Activated CD4-positive, alpha-beta T cell treated with anti-CD3 and anti-CD28 coated beads, Interleukin-10, Interleukin-2, amounts not matched to agents 100 ng/mL and 50 ng/mL, durations not matched to agents 16 hours and 8 hours (primary cell): Measurements from ENCODE around the gene TRABD2A.
"Not testable (repeated sequence)": the region's sequence is repeated elsewhere in the genome, so short reads cannot be mapped to it uniquely, and the experiment has no call there.

ENCODE experiments used
- DNase-seq: peaks from one replicate; pipeline ENCODE4 v3.0.0-alpha.2; 2020

The TRABD2A gene

DNA sequence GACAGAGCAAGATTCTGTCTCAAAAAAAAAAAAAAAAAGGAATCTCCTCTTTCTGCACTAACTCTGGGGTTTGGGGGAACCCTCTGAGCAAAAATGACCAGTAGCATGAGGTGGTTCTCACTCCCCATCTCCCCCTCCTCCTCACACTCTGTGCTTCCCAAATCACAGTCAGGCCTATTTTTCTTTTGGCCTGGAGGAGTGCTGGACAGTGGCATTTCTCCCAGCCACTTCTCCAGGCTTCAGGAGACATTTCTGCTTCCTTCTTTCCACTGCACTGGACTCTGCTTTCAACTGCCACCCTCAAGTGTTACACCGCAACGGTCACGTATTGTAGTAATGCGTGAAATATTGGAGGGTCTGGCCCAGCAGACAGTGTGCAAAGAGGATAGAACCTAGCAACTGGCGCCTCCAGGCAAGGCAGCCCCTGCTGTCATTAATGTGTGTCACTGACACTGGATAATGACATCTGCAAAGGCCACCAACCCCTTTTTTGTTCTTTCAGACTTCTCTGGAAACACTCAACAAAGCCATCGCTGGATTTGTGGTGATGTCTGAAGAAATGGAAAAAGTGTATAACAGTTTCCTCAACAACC, 68.9 kb downstream of the TRABD2A start:
- no peak for DNase-seq

DNA sequence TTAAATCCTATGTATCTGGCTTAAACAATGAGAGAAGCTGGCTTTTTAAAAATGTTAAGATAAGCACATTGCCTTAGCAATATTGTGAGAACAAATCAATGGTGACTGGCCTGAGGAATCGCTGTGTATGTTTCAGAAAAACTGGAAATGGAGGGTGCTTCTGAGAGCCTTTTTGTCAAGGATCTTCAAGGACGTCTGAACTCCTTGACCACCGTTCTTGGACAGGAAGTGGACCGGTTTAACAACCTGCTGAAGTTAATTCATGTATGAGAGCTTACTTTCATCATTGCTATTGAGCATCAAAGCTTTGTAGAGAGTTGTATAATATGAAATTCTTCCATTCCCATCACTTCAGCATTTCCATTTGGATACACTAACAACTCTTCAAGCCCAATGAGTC, 72.6 kb downstream of the TRABD2A start:
- DNase-seq, result no peak

DNA sequence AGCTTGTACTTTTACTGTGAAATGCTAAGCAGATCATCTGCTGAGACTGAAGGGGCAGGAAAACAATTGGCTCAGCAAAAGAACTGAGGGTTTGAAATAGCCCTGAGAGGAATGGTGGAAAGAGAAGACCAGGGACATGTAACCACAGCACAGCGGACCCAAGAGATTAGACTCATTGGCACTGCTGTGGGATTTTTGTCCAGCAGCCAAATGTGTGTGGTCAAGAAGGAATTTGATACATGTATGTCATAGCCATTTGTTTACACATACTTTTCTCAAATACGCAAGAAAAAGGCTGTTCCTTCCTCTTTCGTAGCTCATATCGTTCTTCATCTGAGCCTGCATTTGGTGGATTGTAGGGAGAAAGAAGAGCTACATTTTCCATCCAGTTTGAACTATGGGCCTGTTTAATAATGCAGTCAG, 73.8 kb downstream of the TRABD2A start:
- no peak for DNase-seq

- no peak for DNase-seq
Measured at GRCh38 chr2:84805250-84805958, 75.5 kb downstream of the TRABD2A start.

GRCh38 chr2:84801811-84802210, 79.1 kb downstream of the TRABD2A start:
- DNase-seq, result no peak

GRCh38 chr2:84800194-84800805, 80.6 kb downstream of the TRABD2A start:
- peak; percentile 20 for DNase-seq

DNA sequence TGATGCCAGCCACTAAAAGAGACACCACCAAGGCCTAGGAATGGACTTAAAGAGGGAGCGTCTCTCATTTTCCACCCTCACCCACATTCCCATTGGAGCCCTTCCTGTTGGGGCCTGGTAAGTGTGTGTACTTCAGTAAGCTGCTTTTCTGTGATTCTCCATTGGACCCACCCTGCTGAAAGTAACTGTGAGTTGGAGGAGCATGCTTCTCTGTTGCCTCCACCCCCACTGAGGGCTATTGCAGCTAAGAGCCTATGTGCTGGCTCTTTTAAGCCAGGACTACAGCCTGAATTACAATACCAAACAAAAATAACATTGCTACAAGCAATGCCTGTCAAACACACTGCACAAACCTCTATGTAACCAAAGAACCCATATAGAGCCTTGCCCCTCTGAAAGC, 81.1 kb downstream of the TRABD2A start:
- no peak for DNase-seq

GRCh38 chr2:84797271-84797670, 83.6 kb downstream of the TRABD2A start:
- no peak for DNase-seq

GRCh38 chr2:84796798-84797197, 84.1 kb downstream of the TRABD2A start:
- no peak for DNase-seq

DNA sequence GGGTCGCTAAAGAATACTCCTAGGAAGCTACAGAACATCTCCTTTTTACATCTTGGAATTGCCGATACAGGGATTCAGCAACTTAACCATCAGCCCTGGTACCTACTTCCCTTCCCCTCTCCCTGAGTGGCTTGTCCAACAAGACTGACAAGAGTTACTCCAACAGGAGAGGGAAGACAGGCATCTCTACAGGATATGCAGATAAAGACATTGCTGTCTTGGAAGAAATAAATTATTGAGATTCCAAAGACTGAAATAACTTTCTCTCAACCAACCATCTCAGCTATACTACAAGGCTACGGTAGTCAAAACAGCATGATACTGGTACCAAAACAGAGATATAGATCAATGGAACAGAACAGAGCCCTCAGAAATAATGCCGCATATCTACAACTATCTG, 87.2 kb downstream of the TRABD2A start:
- DNase-seq, result no peak

GRCh38 chr2:84792856-84793522, 87.9 kb downstream of the TRABD2A start:
- peak; percentile 18 for DNase-seq

GRCh38 chr2:84788498-84788897, 92.4 kb downstream of the TRABD2A start:
- DNase-seq, result no peak

DNA sequence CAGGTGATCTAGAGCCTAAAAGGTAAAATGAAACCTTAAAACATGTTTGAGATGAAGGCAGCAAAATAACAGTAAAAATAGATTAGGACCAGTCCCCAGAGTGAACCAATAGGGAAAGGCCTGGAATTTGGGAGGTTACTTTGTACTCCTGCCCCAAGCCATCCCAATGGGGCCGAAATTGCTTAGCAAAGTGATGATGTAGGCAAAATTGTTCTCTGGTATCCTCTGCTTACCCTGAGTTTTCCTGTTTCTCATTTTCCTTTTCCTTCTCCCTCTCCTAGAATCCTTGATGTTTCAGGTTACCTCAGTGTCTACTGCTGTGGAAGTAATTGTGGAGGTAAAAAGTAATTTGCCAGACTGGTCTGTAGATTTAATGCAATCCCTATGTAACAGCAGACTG, 92.9 kb downstream of the TRABD2A start:
- no peak for DNase-seq

DNA sequence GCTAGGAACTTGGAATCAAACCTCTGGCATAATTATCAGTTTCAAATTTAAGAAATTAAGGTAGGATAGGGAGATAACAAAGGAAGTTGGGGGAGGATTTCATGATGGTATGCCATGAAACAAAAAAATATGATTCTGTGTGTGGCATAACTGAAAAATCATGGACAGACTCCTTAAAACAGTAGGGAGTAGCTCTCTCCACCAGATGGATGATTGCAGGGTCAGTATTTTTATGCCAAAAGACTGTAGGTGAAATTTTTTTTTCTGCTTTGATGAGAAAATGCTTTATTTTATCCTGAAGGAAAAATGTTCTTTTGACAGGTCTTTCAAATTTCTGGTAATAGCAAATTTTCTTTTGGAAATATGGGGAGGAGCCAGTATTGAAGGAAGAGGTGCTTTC, 94.3 kb downstream of the TRABD2A start:
- no peak for DNase-seq

DNA sequence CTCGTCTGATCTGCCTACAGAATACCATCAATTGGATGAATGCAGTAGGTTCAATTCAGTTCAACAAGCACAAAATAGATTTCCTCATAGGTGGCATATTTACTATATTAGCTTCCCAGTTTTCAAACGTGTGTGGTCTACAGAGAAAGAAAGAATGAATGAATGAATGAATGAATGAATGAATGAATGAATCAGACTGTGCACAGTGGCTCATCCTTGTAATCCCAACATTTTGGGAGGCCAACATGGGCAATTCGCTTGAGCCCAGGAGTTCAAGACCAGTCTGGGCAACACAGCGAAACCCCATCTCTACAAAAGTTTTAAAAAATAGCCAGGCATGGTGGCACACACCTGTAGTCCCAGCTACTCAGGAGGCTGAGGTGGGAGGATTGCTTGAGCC, 94.9 kb downstream of the TRABD2A start:
- no peak for DNase-seq

GRCh38 chr2:84782717-84783442, 98.0 kb downstream of the TRABD2A start:
- peak; percentile 68 for DNase-seq

- DNase-seq, result peak; percentile 74
Measured at GRCh38 chr2:84781942-84782716, 98.8 kb downstream of the TRABD2A start.

DNA sequence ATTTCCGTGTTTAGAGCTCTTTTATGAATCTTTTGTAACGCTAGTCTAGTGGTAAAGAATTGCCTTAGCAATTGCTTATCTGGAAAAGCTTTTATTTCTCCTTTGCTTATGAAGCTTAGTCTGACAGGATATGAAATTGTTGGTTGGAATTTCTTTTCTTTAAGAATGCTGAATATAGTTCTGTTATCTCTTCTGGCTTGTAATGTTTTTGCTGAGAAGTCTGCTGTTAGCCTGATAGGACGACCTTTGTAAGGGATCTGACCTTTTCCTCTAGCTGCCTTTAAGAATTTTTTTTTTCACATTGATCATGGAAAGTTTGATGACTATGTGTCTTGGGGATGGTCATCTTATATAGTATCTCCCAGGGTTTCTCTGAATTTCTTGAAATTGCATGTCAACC, 101.1 kb downstream of the TRABD2A start:
- no peak for DNase-seq

DNA sequence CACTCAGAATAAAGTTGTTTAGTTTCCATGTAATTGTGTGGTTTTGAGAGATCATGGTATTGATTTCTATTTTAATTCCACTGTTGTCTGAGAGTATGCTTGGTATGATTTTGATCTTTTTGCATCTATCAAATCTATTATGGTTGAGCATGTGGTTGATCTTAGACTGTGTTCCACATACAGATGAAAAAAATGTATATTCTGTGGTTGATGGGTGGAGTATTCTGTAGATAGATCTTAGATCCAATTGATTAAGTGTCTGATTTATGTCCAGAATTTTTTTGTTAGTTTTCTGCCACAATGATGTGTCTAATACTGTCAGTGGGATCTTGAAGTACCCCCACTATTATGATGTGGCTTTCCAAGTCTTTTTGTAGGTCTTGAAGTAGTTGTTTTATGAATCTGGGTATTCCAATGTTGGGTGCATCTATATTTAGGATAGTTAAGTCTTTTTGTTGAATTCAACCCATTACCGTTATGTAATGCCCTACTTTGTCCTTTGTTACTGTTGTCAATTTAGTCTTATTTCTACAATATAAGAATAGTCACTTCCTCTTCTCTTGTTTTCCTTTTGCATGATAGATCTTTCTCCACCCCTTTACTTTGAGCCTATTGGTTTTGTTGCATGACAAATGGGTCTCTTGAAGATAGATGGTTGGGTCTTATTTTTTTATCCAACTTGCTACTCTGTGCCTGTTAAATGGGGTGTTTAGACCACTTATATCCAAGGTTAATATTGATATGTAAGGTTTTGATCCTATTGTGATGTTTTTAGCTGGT, 101.8 kb downstream of the TRABD2A start:
- DNase-seq, result no peak

DNA sequence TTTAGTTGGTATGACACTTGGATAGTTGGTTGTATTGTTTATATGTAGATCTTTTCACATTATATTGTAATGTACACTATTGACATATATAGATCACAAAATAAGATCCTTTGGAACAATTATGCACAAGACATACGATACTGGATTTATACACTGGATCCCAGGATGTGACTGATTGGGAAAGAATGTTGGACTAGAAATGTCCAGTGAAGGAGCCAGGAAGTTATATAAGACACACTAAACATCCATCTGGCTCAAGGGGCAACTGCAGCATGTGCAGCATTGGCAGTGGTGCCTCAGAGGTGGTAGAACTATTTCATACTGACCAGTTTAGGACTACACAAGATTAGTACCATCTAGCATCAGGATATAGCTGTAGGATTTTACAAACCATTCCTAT, 104.9 kb downstream of the TRABD2A start:
- no peak for DNase-seq

DNA sequence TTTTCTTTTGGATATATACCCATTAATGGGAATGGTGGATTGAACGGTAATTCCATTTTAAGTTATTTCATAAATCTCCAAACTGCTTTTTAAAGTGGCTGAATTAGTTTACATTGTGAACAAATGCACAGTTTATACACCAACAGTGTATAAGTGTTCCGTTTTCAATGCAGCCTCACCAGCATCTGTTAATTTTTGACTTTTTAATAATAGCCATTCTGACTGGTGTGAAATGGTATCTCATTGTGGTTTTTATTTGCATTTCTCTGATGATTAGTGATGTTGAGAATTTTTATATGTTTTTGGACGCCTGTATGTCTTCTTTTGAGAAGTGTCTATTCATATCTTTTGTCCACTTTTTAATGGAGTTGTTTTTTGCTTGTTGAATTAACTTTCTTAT, 107.3 kb downstream of the TRABD2A start:
- not testable (repeated sequence) for DNase-seq
